K562 (cell line): Measurements from ENCODE around the gene AQP9. TPM values are rescaled to one million over a fixed set of nuclear protein-coding genes. Genes with fewer than 3 reads are reported as not detected.
A peak's percentile ranks its signal among the peaks of the same experiment; 100 is the strongest.

Experiments
- EP400 ChIP-seq: fragments of 450-650 bp; IDR thresholded peaks from 2 replicates; pipeline ENCODE4 v1.6.1; 2017; ENCODE audit warnings: antibody characterized with exemption, mild to moderate bottlenecking, moderate library complexity
- FOXK2 ChIP-seq, 2 experiments: fragments of 450-650 bp; IDR thresholded peaks in 1 of 2; conservative IDR thresholded peaks in 1 of 2; 2 replicates each; pipeline ENCODE4 v1.6.1; 2016; ENCODE audit warnings: low read depth in 2 of 2, mild to moderate bottlenecking in 1 of 2
- GTF2E2 ChIP-seq: fragments of 200-800 bp; sonication (Bioruptor generic); IDR thresholded peaks from 2 replicates; pipeline ENCODE4 v1.6.1; 2016; ENCODE audit warnings: missing genetic modification characterization, missing compliant biosample characterization
- HOXB6 ChIP-seq: fragments of 250-450 bp; sonication (Bioruptor Pico); IDR thresholded peaks from 2 replicates; pipeline ENCODE4 v1.5.1; 2022; ENCODE audit warnings: mild to moderate bottlenecking, borderline replicate concordance
- KAT7 ChIP-seq: sonication (generic); formaldehyde crosslinking; IDR thresholded peaks from 2 replicates; pipeline ENCODE4 v1.8.0; 2022; ENCODE audit warnings: missing genetic modification reagents, mild to moderate bottlenecking, borderline replicate concordance
- MCM3 ChIP-seq: fragments of 450-650 bp; IDR thresholded peaks from 2 replicates; pipeline ENCODE4 v1.6.1; 2016
- NRF1 ChIP-seq, 2 experiments: fragments of 450-650 bp; IDR thresholded peaks in 1 of 2; conservative IDR thresholded peaks in 1 of 2; 2 replicates each; pipeline ENCODE4 v1.6.1; 2014; ENCODE audit warnings: mild to moderate bottlenecking in 2 of 2
- PHF20 ChIP-seq: fragments of 450-650 bp; IDR thresholded peaks from 2 replicates; pipeline ENCODE4 v1.6.1; 2018; ENCODE audit not compliant: partially characterized antibody
- PPARD ChIP-seq: fragments of 250-450 bp; sonication (Bioruptor Pico); IDR thresholded peaks from 2 replicates; pipeline ENCODE4 v1.8.0; 2022; ENCODE audit warnings: inconsistent platforms, mild to moderate bottlenecking, moderate library complexity
- SETDB1 ChIP-seq: IDR thresholded peaks from one replicate; pipeline ENCODE4 v1.6.1; 2012; ENCODE audit warnings: low read length, control low read depth, inconsistent platforms
- SIN3A ChIP-seq, 2 experiments: fragments of 150-350 bp in 1 of 2; IDR thresholded peaks; 2 replicates each; pipeline ENCODE4 v1.6.1; 2011 to 2016; ENCODE audit warnings: borderline replicate concordance in 2 of 2, low read depth in 2 of 2, low read length in 2 of 2, mild to moderate bottlenecking in 2 of 2, moderate library complexity in 2 of 2; ENCODE audit not compliant: control insufficient read depth in 1 of 2
- SMARCC2 ChIP-seq: fragments of 450-650 bp; IDR thresholded peaks from 2 replicates; pipeline ENCODE4 v1.6.1; 2017; ENCODE audit warnings: antibody characterized with exemption, moderate library complexity, mild to moderate bottlenecking, low read depth
- TCF3 ChIP-seq: sonication (generic); formaldehyde crosslinking; IDR thresholded peaks from 2 replicates; pipeline ENCODE4 v1.4.0; 2020; ENCODE audit warnings: mild to moderate bottlenecking, missing genetic modification reagents
- TRIM24 ChIP-seq, 2 experiments: fragments of 450-650 bp; IDR thresholded peaks; 2 replicates each; pipeline ENCODE4 v1.6.1; 2016
- ZBTB1 ChIP-seq: sonication (generic); formaldehyde crosslinking; IDR thresholded peaks from 2 replicates; pipeline ENCODE4 v1.8.1; 2023; ENCODE audit warnings: missing genetic modification reagents, low read depth, mild to moderate bottlenecking, borderline replicate concordance
- ZFP30 ChIP-seq: fragments of 250-450 bp; sonication (Bioruptor Pico); IDR thresholded peaks from 2 replicates; pipeline ENCODE4 v1.8.0; 2022; ENCODE audit warnings: moderate library complexity, mild to moderate bottlenecking, inconsistent platforms, borderline replicate concordance
- ZNF274 ChIP-seq: IDR thresholded peaks from 2 replicates; pipeline ENCODE4 v1.6.1; 2011; ENCODE audit warnings: low read depth, mild to moderate bottlenecking, low read length, moderate library complexity, borderline replicate concordance
- ZNF408 ChIP-seq: fragments of 250-450 bp; sonication (Bioruptor Pico); IDR thresholded peaks from 2 replicates; pipeline ENCODE4 v1.4.0; 2020; ENCODE audit warnings: low read depth, mild to moderate bottlenecking, moderate library complexity
- polyA plus RNA-seq, 8 experiments: library from polyadenylated mRNA; depleted of rRNA in 4 of 8; stranded (reverse) in 5 of 8; unstranded in 3 of 8; fragments of >200 nt; fragmentation: Nextera tagmentation in 2 of 8; fragmentation: Illumina TruSeq in 1 of 8; extraction: Ambion mirVana in 2 of 8; extraction: Trizol in 1 of 8; gene quantifications; 2 replicates each; pipeline versions ENCODE4 v1.2.1 to v1.2.3, GENCODE V29; 2011 to 2014; ENCODE audit warnings: inconsistent platforms in 1 of 8, missing spikeins in 1 of 8
- total RNA-seq, 7 experiments: library from RNA; depleted of rRNA in 6 of 7; stranded (reverse); fragments of >200 nt in 6 of 7; fragmentation: Illumina TruSeq in 2 of 7; extraction: Trizol in 2 of 7; gene quantifications; 2 replicates each; pipeline versions ENCODE4 v1.2.1 to v1.2.3, GENCODE V29; 2011 to 2021; ENCODE audit warnings: low replicate concordance in 1 of 7
- TF ChIP-seq, protein P1 (sequence below): fragments of 250-450 bp; sonication (Bioruptor Pico); IDR thresholded peaks from 2 replicates; pipeline ENCODE4 v1.8.0; 2022; ENCODE audit warnings: moderate library complexity, mild to moderate bottlenecking, inconsistent platforms
- TF ChIP-seq, protein P2 (sequence below): fragments of 450-650 bp; IDR thresholded peaks from one replicate; pipeline ENCODE4 v1.6.1; 2018; ENCODE audit warnings: mild to moderate bottlenecking, moderate library complexity; ENCODE audit not compliant: partially characterized antibody
- TF ChIP-seq, protein P3 (sequence below): fragments of 450-650 bp; conservative IDR thresholded peaks from 2 replicates; pipeline ENCODE4 v1.6.1; 2016; ENCODE audit warnings: missing genetic modification characterization, low read depth, mild to moderate bottlenecking, missing compliant biosample characterization, moderate library complexity
- TF ChIP-seq, protein P4 (sequence below): fragments of 250-450 bp; sonication (Bioruptor Pico); IDR thresholded peaks from 2 replicates; pipeline ENCODE4 v1.4.0; 2020; ENCODE audit warnings: mild to moderate bottlenecking, moderate library complexity, borderline replicate concordance
- TF ChIP-seq, protein P5 (sequence below): fragments of 250-450 bp; sonication (Bioruptor Pico); IDR thresholded peaks from 2 replicates; pipeline ENCODE4 v1.5.0; 2021

AQP9 gene
- total and polyA plus RNA-seq, 9 of the 15 experiments (the other 6 are each of a cell fraction or from before 2014, with no cell fraction given), result 0.04 to 0.33 (median 0.07) TPM; not detected in 4

DNA sequence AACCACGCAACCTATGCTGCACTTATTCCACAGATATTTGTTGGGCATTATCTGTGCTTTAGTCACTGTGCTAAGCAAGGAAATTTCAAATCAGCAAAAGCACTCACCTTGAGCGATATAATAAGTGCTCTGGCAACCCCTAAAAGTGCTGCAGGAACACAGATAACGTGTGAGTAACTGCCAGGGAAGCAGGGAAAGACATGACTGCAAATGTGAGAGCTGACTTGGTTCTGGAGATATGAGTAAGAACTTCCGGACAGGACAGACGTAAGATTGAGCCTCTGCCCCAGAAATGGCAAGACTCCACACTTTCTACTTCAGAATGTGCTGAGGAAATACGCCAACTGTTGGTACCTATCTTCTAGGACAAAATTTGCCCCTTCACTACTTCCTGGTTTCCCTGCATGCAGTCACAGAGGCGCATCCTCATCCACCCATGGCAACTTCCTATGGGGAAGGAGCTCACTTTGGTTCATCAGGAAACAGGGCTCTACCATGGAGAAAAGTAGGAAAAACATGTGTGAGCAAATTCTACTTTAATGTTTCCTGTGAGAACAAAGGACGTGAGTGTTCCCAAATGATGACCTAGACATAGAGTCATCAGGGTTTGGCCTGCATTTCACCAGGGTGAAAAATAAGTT, 41.7 kb downstream of the AQP9 start (continued):
- TF ChIP-seq EP400, result peak; percentile 51
- TF ChIP-seq TCF3 (CRISPR knock-in tag), result peak; percentile 97
- no peak for TF ChIP-seq ZNF408 (CRISPR knock-in tag)
- TF ChIP-seq ZFP30, result no peak
- no peak for TF ChIP-seq SIN3A (IDR thresholded peaks at IDR 0.05; ENCODE audit: borderline replicate concordance in 2 of 2, control insufficient read depth in 1 of 2, low read depth in 2 of 2, low read length in 2 of 2)
- no peak for TF ChIP-seq ZBTB1 (CRISPR knock-in tag)
- TF ChIP-seq KAT7 (CRISPR knock-in tag), result no peak
- no peak for TF ChIP-seq SETDB1
- no peak for TF ChIP-seq GTF2E2 (tag)
- no peak for TF ChIP-seq MCM3
- no peak for TF ChIP-seq HOXB6 (CRISPR knock-in tag)
- no peak for TF ChIP-seq FOXK2 (conservative IDR thresholded peaks at IDR 0.05 in 1 of 2, IDR thresholded peaks at IDR 0.05 in 1 of 2; ENCODE audit: low read depth in 2 of 2)
- TF ChIP-seq, protein P1, sequence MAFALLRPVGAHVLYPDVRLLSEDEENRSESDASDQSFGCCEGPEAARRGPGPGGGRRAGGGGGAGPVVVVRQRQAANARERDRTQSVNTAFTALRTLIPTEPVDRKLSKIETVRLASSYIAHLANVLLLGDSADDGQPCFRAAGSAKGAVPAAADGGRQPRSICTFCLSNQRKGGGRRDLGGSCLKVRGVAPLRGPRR (CRISPR knock-in tag), result no peak
- no peak for TF ChIP-seq PPARD (CRISPR knock-in tag)
- TF ChIP-seq TRIM24 (IDR thresholded peaks at IDR 0.05), result peak; percentile 93 to 95
- peak; percentile 5 to 16; a peak in 1 of 4 replicates for TF ChIP-seq NRF1 (conservative IDR thresholded peaks at IDR 0.05 in 1 of 2, IDR thresholded peaks at IDR 0.05 in 1 of 2)
- TF ChIP-seq, protein P2, sequence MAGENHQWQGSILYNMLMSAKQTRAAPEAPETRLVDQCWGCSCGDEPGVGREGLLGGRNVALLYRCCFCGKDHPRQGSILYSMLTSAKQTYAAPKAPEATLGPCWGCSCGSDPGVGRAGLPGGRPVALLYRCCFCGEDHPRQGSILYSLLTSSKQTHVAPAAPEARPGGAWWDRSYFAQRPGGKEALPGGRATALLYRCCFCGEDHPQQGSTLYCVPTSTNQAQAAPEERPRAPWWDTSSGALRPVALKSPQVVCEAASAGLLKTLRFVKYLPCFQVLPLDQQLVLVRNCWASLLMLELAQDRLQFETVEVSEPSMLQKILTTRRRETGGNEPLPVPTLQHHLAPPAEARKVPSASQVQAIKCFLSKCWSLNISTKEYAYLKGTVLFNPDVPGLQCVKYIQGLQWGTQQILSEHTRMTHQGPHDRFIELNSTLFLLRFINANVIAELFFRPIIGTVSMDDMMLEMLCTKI, result no peak
- TF ChIP-seq PHF20, result no peak
- TF ChIP-seq, protein P3, sequence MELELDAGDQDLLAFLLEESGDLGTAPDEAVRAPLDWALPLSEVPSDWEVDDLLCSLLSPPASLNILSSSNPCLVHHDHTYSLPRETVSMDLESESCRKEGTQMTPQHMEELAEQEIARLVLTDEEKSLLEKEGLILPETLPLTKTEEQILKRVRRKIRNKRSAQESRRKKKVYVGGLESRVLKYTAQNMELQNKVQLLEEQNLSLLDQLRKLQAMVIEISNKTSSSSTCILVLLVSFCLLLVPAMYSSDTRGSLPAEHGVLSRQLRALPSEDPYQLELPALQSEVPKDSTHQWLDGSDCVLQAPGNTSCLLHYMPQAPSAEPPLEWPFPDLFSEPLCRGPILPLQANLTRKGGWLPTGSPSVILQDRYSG, result no peak
- TF ChIP-seq ZNF274, result no peak
- TF ChIP-seq, protein P4, sequence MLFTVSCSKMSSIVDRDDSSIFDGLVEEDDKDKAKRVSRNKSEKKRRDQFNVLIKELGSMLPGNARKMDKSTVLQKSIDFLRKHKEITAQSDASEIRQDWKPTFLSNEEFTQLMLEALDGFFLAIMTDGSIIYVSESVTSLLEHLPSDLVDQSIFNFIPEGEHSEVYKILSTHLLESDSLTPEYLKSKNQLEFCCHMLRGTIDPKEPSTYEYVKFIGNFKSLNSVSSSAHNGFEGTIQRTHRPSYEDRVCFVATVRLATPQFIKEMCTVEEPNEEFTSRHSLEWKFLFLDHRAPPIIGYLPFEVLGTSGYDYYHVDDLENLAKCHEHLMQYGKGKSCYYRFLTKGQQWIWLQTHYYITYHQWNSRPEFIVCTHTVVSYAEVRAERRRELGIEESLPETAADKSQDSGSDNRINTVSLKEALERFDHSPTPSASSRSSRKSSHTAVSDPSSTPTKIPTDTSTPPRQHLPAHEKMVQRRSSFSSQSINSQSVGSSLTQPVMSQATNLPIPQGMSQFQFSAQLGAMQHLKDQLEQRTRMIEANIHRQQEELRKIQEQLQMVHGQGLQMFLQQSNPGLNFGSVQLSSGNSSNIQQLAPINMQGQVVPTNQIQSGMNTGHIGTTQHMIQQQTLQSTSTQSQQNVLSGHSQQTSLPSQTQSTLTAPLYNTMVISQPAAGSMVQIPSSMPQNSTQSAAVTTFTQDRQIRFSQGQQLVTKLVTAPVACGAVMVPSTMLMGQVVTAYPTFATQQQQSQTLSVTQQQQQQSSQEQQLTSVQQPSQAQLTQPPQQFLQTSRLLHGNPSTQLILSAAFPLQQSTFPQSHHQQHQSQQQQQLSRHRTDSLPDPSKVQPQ (CRISPR knock-in tag), result no peak
- TF ChIP-seq, protein P5, sequence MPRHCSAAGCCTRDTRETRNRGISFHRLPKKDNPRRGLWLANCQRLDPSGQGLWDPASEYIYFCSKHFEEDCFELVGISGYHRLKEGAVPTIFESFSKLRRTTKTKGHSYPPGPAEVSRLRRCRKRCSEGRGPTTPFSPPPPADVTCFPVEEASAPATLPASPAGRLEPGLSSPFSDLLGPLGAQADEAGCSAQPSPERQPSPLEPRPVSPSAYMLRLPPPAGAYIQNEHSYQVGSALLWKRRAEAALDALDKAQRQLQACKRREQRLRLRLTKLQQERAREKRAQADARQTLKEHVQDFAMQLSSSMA (CRISPR knock-in tag), result no peak
- peak; percentile 91; the same call in 1 of the 2 replicates for TF ChIP-seq SMARCC2
